ENCODE results near the gene NANOS1.

Gene NANOS1

GRCh38 chr10:119061926-119062325 lies 32.4 kb downstream of the NANOS1 start:
- DNase-seq: no peak

DNA sequence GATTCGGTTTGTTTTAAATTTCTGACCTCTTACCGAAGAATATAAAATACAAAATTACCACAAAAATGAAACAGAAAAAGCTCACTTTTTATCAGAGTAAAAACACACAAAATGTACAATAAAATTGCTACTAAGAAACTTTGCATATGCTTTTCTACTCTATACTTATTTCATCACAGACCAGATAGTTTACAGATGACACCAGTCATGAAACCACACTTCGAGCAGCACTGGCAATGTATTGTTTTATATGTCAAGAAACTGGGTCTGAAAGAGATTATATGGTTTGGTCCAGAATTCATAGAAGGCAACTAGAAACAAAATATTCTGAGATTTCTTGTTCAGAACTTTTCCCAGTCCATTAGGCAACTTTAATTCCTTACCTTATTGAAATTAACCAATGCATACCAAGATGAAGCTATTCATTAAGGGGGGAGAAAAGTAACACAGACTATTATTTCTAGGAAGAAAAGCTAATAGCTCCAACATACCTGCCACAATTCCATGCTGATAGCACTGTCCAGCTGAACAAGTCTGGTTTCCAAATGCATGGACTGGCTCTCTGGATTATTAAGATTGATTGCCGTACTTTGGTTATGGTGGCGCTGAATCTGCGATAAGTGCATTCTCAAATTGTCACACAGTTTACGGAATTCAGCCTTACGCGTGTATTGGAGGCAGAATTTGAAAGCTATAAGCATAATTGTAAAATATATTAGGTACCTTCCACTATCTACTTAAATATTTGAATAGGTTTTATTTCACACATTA lies 41.1 kb downstream of the NANOS1 start:
- DNase-seq: no peak

DNA sequence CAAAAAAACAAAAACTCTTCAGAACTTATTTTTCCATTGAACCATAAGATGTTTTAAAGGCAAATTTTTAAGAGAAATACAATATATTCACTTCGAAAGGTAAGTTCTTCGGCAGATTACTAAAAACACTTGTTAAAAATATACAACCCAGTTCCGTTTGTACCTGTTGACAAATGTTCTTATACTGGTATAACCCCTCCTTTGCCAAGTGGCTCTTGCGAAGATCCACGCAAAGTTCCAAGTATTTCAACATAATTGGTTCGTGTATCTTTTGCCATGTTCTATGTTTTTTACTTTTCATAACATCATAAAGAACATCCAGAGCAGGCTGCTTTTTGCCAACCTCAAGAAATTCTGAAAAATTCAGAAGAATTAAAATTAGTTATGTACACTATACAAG lies 44.1 kb downstream of the NANOS1 start:
- DNase-seq: no peak

DNA sequence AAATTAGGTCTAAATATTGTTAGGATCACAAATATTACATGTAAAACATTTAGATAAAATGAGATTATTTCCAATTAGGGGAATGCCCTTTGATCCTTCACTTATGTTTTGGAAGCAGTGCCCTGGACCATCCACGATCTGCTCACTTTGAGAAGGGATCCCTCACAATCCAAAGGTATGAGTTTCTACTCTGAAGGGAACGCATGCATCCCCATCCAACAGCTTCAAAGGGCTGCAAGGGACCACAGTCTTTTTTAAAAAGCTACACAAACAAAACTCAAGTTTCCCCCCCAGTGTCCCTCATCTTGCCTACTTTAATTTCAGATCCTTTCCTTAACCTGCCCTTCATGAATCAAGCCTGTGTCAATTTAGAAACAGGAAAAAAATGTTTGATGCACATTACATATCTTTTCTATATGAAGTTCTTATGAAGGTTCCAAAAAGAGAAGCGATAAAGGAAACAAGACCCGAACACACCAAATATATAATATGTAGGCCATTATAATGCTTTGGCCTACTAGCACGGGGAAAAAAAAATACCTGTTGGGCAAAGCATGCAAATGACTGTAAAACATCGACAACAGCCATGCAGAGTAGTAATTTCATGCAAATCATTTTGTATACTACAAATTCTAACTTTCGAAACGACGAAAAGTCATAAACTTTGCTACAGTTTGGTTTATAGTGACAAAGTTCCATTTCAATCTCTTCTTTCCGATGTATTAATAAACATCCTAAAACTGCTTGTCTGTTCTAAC lies 49.1 kb downstream of the NANOS1 start:
- no peak for DNase-seq

- DNase-seq: peak; percentile 71 to 80
Measured at GRCh38 chr10:119079599-119080520, 50.3 kb downstream of the NANOS1 start.

GRCh38 chr10:119080521-119081259 lies 51.2 kb downstream of the NANOS1 start, which contains the start of gene EIF3A:
TSS of gene EIF3A (minus strand) at chr10:119080817. CDS start at chr10:119080676, 141 bp downstream.
- DNase-seq: peak; percentile 91 to 92

Data from activated CD4-positive, alpha-beta T cell treated with anti-CD3 and anti-CD28 coated beads, Interleukin-2, amount 50 U/mL, for 48 hours (primary cell).